ENCODE data around the gene NME4. TPM values are rescaled to one million over a fixed set of nuclear protein-coding genes. Genes with fewer than 3 reads are reported as not detected.

NME4 gene
- total and polyA plus RNA-seq, 9 donors = 48.8 to 133 (median 93.4) TPM

DNA sequence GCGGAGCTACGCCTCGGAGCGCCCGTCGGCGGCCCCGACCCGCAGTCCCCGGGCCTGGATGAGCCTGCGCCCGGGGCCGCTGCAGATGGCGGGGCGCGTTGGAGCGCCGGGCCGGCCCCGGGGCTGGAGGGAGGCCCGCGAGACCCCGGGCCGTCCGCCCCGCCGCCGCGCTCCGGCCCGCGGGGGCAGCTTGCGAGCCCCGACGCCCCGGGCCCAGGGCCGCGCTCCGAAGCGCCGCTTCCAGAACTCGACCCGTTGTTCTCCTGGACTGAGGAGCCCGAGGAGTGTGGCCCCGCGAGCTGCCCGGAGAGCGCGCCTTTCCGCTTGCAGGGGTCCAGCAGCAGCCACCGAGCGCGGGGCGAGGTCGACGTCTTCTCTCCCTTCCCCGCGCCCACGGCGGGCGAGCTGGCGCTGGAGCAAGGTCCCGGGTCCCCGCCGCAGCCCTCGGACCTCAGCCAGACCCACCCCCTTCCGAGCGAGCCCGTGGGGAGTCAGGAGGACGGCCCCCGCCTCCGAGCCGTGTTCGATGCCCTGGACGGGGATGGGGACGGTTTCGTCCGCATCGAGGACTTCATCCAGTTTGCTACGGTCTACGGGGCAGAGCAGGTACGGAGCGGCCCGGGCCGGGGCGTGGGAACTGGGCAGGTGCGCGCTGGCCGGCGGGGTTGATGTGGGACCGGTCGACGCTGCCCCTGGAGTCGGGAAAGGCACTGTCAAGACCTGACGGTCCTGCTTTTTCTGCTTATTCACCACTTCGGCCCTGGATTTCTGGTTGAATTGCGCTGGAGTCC is 29.3 kb downstream of the NME4 start:
- H3K4me1 ChIP-seq (ENCODE audit: insufficient read depth) = peaks cover 9% of the 10 kb centered on the region
- peak overlapping the region; percentile 58 for H3K4me3 ChIP-seq
- WGBS, 3 donors = 0 to 1% (median 0%) methylated on average over 24 to 97 of the region's 97 CpGs
- H3K36me3 ChIP-seq = no peaks in the 10 kb centered on the region
- no peaks in the 10 kb centered on the region for H3K9me3 ChIP-seq
- intact Hi-C loops (cut with DNase I) = loop anchor here in 1 of 4 donors (1.0 kb wide), 1 partner anchor 101 kb away; the partner anchor contains the start of gene CAPN15
- TF ChIP-seq, protein P1, sequence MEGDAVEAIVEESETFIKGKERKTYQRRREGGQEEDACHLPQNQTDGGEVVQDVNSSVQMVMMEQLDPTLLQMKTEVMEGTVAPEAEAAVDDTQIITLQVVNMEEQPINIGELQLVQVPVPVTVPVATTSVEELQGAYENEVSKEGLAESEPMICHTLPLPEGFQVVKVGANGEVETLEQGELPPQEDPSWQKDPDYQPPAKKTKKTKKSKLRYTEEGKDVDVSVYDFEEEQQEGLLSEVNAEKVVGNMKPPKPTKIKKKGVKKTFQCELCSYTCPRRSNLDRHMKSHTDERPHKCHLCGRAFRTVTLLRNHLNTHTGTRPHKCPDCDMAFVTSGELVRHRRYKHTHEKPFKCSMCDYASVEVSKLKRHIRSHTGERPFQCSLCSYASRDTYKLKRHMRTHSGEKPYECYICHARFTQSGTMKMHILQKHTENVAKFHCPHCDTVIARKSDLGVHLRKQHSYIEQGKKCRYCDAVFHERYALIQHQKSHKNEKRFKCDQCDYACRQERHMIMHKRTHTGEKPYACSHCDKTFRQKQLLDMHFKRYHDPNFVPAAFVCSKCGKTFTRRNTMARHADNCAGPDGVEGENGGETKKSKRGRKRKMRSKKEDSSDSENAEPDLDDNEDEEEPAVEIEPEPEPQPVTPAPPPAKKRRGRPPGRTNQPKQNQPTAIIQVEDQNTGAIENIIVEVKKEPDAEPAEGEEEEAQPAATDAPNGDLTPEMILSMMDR (IDR thresholded peaks at IDR 0.05) = no peak
- no peak for TF ChIP-seq EP300 (IDR thresholded peaks at IDR 0.05)
- TF ChIP-seq POLR2A (IDR thresholded peaks at IDR 0.05) = no peak
- H3K27ac ChIP-seq = peak overlapping the region in 1 of 2 donors; percentile 34
- H3K27me3 ChIP-seq = no peaks in the 10 kb centered on the region
- DNase-seq = peak in 4 of 5 donors; percentile 22 to 59 (median 46)

DNA sequence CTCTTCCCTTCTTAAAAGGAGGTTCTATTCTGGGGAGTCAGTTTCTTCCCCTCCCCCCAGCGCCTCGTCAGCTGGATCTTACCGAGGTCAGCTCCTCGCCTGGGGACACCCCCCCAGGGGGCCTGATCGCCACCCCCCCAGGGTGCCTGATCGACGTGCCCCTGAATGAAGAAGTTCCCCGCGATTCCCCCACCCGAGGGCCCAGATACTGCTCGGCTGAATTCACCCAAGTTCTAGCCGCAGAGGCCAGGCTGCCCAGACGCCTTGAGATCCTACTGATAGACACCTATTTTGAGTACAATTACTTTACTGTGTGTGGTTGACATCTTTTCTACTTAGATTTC is 29.9 kb downstream of the NME4 start:
- Histone ChIP-seq H3K27me3 (no peaks in the 10 kb centered on the region), H3K36me3 (no peaks in the 10 kb centered on the region), H3K9me3 (no peaks in the 10 kb centered on the region), H3K4me3 (peak overlapping the region; percentile 58), H3K4me1 (ENCODE audit: insufficient read depth) (peaks cover 9% of the 10 kb centered on the region), H3K27ac (no peak overlapping the region)
- WGBS, 3 donors = 7 to 8% (median 8%) methylated on average over 13 of the region's 13 CpGs
- TF ChIP-seq, protein P1 (IDR thresholded peaks at IDR 0.05) = no peak
- TF ChIP-seq EP300 (IDR thresholded peaks at IDR 0.05) (no peak), POLR2A (IDR thresholded peaks at IDR 0.05) (no peak)
- intact Hi-C loops (cut with DNase I) = loop anchor here in 1 of 4 donors (1.0 kb wide), 1 partner anchor 100 kb away; the partner anchor contains the start of gene CAPN15
- DNase-seq = peak in 2 of 5 donors; percentile 35 to 51

DNA sequence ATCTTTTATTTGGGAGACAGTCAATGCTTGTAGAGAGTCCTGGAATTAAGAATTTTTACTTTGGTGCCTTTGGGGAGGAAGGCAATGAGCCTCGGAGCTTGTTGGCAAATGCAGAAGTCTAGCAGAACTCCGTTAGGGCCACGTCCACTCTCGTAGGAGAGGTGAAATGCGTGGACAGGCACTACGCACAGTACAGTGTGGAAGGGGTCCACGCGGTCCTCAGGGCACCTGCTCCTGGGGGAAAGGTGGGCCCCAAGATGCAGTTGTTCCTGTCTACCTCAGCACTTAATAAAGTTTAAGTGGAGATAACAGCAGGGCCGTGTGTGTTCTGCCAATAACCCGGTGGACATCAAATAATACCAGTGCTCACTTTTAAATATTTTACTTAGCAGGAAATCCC is 30.3 kb downstream of the NME4 start:
- peak overlapping the region; percentile 58 for H3K4me3 ChIP-seq

DNA sequence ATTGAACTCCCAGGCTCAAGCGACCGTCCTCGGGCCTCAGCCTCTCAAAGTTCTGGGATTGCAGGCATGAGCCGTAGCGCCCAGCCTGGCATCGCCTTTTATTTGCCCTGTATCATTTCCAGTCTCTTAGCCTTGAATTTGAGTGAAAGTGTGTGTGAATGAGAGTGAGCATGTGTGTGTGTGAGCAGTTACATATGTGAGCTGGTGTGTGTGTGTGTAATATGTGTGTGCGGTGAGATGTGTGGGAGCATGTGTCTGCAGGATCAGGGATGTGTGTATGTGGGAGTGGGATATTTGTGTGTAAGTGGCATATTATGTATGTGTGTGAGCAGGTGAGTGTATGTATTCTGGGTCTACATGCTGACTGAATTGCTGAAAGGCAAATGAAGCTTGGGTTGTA is 33.9 kb downstream of the NME4 start:
- intact Hi-C loops (cut with DNase I) = no loop called here
- H3K36me3 ChIP-seq = no peaks in the 10 kb centered on the region
- no peak overlapping the region for H3K27ac ChIP-seq
- H3K9me3 ChIP-seq = no peaks in the 10 kb centered on the region
- peaks cover 2% of the 10 kb centered on the region for H3K4me1 ChIP-seq (ENCODE audit: insufficient read depth)
- no peaks in the 10 kb centered on the region for H3K27me3 ChIP-seq
- 95 to 97% (median 95%) methylated on average over 7 of the region's 7 CpGs for WGBS, 3 donors
- DNase-seq = no peak
- no peak for TF ChIP-seq POLR2A (IDR thresholded peaks at IDR 0.05)
- TF ChIP-seq, protein P1 (IDR thresholded peaks at IDR 0.05) = no peak
- TF ChIP-seq EP300 (IDR thresholded peaks at IDR 0.05) = no peak
- no peak overlapping the region for H3K4me3 ChIP-seq

More for the DNA sequence above, 30.3 kb downstream of the NME4 start:
- DNase-seq = no peak
- no peaks in the 10 kb centered on the region for H3K36me3 ChIP-seq
- no peak overlapping the region for H3K27ac ChIP-seq
- H3K27me3 ChIP-seq = no peaks in the 10 kb centered on the region
- peaks cover 9% of the 10 kb centered on the region for H3K4me1 ChIP-seq (ENCODE audit: insufficient read depth)
- intact Hi-C loops (cut with DNase I) = no loop called here
- no peaks in the 10 kb centered on the region for H3K9me3 ChIP-seq
- TF ChIP-seq EP300 (IDR thresholded peaks at IDR 0.05) (no peak), POLR2A (IDR thresholded peaks at IDR 0.05) (peak; percentile 21)
- TF ChIP-seq, protein P1 (IDR thresholded peaks at IDR 0.05) = no peak
- 36 to 44% (median 39%) methylated on average over 10 of the region's 10 CpGs for WGBS, 3 donors
